HG02938 (cell line): Measurements from ENCODE around the gene NFKB1.

Experiments used
- ATAC-seq: cut with Tn5 transposase; IDR thresholded peaks from one replicate; pipeline ENCODE4 v1.9.1; 2021; ENCODE audit warnings: mild to moderate bottlenecking, moderate library complexity; ENCODE audit not compliant: unreplicated experiment

The NFKB1 gene

DNA sequence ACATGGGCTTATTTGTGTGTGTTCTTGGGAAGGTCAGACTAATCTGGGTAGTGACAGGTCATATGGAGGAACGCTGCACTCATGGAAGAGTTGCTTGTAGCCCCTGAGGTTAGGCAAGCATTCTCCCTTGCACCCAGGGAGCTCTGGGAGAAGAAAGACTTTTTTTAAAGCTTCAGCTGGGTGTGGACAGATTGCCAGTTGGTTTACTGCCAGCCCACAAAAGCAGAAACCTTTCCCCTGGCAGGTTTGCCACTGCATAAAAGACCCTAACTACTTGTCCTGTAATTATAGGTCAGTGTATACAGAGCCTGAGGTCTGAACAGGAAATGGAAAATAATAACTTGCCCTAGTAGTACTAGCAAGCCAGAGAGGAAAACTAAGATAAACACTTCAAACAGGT is 7.4 kb upstream of the NFKB1 start:
- no peak for ATAC-seq

DNA sequence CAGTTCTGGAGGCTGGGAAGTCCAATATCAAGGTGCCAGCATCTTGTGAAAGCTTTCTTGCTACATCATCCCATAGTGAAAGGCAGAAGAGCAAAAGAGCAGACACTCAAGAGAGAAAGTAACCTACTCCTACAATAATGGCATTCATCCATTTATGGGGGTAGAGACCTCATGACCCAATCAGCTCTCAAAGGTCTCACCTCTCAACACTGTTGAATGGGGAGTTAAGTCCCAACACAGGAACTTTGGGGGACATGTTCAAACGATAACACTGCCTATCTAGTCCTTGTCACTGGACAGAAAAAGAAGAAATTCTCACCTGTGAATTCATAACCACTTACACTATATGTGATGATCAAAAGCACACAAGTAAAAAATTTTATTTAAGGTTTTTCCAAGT is 6.6 kb upstream of the NFKB1 start:
- ATAC-seq = no peak

DNA sequence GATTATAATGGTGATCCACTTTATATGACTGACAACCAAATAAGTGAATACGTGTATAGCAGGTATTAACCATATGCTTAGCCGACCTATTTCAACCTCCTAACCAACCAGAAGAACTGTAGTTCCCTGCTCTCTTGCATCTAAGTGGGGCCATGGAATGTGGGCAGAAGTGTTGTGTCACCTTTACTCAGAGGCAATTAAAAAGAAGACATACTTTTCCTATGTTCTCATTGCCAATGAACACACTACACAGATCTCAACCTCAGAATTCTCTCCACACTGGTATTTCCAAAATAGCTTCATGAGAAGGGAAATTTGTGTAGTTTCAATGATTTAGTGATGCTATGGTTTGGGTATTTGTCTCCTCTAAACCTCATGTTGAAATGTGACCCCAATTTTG is 3.2 kb upstream of the NFKB1 start:
- no peak for ATAC-seq

DNA sequence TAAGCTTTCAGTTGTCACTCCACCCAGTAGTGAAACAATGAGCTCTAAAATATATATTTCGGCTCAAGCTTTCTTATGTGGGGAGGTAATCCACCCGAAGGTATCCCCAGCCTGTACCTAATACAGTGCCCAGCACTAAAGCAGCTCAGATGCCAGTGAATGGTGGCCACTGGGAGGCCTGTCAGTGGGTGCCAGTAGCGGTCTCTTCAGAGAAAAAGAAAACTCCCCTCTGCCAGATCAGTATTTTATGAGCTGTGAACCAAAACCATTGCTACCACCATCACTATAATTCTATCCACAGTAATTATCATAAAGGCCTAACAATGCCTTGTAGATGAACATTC is 835 bp upstream of the NFKB1 start:
- peak; percentile 14 for ATAC-seq

DNA sequence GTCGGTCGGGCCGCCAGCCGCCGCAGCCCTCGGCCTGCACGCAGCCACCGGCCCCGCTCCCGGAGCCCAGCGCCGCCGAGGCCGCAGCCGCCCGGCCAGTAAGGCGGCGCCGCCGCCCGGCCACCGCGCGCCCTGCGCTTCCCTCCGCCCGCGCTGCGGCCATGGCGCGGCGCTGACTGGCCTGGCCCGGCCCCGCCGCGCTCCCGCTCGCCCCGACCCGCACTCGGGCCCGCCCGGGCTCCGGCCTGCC is 213 bp downstream of the NFKB1 start:
- ATAC-seq = peak; percentile 24

DNA sequence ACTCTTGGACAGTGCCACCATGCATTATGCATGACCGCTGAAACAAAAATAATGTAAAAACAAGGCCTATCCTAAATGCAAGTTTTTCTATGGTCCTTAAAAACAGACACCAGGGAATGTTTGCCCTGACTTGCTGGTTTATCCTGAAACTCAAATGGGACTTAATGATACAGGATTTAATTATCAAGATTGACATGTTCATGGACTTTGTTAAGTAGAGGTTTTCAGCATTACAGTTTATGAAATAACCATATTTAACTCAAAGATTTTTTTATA is 1.3 kb downstream of the NFKB1 start:
- ATAC-seq = no peak

DNA sequence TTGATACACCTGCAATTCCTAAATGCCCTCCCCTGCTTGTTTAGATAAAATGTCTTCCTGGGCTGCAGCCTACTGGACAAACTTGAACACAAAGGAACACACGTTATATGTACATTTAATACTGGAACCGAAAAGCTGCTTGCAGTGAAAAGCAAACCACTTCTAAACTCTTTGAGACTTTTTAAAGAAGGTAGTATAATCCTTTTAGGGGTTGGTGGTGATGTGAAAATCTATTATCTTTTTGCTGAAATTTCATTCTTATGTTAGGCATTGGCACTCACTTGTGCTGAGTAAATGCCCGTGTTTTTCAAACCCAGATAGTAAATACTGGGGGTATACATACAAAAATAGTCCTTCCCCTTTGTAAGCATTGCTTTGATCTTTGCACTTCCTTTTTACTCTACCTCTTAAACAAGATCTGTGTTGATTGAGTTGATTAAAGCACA is 2.2 kb downstream of the NFKB1 start:
- ATAC-seq = no peak

DNA sequence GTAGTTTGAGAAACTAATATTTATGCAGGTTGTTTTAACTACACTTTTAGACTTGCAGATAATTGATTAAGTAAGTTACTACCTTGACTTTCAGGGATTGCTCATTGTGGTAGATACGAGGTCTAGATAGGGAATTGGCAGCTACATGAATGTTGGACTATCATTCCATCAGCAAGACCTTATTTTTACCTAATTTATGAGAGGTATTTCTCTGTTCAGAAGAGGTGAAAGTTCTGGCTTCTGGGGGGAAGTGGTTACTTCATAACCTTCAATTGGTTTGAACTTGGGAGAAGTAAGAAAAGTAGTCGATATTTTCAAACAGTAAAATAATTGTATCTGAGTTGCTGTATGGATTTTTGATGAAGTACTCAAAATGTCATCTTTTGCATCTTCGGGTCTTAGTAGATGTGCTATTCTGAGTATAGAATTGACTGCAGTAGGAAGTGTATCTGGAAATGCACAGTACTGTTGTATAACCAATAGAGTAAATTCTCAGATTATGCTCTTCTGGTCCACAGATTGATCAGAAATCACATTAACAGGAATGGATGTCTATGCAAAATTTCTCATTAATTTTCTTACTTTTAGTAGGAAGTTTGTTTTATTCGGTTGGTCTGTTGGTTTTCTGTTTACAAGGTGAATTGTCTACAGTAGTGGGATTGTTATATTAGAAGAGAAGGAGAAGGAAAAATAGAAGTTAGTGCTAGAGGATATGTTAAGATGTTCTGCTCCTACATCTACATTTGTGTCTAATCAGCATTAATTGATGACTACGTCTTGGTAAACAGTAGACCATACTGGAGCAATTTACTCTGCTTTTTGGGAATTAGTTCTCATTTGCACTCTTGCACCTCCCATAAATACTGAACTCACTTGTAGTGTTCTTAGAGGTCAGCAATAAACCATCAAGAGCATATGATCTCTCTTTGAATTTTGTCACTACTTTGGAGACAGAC is 3.0 kb downstream of the NFKB1 start:
- ATAC-seq = no peak

DNA sequence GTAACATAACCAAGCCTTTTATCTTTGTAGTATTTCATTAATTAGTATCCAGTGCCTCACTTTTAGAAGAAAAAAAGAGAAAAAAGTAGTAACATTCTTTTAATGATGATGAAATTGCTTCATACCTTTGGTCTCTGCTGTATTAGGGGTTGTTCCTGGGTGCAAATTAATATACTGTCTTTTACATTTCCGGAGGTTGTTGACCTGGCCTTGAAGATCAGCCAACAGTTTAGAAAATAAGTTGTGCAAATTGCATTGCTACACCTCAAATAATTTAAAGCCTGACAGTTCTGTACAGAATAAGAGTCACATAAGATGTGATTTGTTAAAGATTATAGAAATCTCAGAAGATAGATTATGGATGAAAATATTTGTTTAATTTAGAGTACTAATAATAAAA is 3.8 kb downstream of the NFKB1 start:
- no peak for ATAC-seq

DNA sequence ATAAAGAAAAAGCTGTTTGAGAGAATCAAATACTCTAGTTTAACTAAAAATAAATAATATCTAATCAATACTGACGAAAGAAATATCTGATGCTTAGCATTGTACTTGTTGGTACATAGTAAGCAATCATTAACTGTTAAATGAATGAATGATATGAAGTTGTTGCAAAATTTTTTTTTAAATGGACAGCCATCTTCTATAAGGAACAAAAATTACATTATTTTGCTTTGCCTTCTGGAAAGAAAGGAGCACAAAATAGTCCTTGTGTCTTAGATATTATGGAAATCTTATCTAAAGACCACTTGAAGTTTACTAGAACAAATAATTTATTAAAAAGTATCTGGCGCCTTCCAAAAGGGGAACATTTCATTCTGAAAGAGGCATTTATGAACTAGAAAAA is 4.5 kb downstream of the NFKB1 start:
- ATAC-seq = no peak

DNA sequence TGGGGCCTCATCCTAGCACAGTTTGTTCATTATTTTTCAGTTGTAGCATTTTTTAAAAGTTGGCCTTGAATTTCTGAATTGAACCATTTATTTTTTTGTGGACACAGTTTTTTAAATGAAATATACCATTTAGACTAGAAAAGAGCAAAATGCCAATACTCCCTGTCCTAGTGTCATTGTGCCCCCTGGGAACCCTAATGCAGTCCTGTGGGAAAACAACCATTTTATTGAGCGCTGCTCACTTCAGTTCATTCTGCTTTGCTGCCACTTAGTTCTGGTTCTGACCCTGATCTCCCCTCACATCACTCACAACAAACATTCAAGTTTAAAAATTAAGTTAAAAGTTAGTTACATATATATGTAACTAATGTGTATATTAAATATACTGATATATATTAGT is 5.4 kb downstream of the NFKB1 start:
- ATAC-seq = no peak

DNA sequence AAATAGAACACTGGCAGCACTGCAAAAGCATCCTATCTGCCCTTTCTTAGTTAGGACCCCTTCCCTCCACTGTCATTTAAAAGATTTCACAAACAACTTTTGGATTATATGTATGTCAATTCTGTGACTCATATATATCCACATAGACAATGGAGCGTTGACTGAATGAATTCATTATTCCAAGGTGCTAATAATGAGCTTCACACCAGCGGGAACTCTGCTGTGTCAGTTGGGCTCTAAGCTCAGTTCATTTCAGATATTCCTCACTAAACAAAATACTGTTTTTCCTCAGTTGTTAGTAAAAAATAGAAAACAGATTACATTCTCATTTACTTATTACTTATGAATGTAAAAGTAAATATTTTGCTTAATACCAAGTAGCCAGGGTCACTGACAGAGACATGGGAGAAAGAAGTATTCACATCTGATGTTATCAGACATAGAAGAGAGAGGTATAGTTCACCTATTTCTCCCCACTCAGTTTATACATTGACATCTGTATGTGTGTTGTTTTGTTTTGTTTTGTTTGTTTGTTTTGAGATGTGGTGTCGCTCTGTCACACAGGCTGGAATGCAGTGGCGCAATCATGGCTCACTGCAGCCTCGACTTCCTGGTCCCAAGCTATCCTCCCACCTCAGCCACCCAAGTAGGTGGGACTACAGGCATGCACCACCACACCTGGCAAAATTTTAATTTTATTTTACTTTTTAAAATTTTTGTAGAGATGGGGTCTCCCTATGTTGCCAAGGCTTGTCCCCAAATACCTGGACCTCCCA is 10.9 kb downstream of the NFKB1 start:
- ATAC-seq = no peak

DNA sequence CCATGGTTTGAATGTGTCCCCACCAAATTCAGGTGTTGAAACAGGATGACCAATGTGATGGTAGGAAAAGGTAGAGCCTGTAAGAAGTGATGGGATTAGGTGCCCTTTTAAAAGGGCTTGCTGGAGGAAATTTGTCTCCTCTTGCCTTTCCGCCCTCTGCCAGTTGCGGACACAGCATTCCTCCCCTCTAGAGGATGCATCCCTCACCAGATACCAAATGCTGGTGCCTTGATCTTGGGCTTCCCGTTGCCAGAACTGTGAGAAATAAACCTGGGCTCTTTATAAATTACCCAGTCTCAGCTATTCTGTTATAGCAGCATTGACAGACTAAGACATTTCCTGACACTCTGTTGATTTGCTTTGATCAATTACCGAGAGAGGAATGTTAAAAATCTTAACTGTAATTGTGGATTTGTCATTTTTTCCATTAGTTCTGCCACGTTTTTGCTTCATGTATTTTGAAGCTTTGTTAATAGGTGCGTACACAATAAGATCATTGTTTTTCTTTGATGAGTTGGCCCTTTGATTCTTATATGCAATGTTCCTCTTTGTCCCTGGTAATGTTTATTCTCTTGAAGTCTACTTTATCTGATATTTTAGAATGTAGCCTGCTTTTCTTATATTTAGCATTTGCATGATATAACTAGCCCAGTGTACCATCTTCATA is 13.3 kb downstream of the NFKB1 start:
- ATAC-seq = no peak

DNA sequence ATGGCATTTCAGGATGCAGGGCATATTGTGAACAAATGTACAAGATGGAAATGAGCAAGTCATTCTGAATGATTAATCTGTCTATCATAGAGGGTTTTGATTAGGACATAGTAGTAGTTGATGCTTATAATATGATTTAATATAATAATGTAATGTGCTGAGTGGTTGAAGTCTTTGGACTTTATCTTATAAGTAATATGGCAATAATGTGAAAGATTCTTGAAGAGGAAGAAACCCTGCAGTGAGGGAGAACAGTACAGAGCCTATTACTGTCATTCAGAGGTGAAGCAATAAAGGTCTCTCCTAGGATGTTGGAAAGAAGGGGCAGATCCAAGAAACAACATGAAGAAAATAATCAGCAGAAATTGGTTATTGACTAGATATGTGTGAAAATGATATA is 16.6 kb downstream of the NFKB1 start:
- ATAC-seq = no peak

DNA sequence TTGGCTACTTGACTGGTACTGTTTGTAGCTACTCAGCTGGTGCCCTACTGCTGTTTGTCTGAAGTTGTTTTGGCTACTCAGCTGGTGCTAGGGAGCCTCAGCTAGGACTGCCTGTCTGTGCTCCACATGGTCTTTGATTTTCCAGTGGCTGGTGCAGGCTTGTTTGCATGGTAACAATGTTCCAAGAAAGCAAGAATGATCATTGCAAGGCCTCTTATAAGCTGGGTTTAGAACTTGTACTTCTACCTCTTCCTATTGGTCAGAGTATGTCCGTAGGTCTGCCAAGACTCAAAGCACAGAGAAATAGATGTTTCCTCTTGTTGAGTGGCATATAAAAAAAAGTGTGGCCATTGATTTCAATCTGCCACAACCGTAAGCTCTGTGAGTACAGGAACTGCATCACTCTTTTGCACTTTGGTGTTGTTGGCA is 17.6 kb downstream of the NFKB1 start:
- no peak for ATAC-seq

DNA sequence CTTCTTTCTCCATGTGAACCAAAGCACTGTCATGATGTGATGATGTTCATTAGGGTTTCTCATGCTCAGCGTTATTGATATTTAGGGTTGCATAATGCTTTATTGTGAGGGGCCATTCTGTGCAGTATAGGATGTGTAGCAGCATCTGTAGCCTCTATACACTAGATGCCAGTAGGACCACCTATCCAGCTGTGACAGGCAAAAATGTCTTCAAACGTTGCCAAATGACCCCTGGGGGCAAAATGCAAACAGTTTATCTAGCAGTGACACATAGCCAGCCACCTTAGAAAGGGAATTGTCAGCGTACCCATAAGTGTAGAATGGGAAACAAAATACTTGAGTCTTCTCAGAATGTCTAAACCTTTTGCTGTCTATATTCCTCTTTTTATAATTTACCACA is 18.8 kb downstream of the NFKB1 start:
- ATAC-seq = no peak

DNA sequence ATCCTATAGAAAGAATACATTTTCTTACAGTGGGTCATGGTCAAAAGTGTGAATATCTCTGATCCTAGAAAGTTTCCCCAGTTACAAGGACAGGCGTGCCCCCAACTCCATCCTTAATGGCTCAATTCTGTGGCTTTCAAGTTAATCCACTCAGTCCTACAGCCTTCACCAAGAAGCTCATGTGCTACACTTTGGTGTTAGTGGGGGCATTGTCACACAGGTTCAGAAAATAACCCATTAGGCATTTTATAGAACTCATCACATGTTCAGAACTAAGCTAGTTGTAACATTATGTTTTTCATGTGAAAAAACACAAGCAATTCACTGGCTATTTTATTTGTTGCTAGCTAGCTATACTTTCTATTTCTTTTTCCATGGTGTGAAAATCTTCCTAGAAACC is 20.4 kb downstream of the NFKB1 start:
- ATAC-seq = no peak

DNA sequence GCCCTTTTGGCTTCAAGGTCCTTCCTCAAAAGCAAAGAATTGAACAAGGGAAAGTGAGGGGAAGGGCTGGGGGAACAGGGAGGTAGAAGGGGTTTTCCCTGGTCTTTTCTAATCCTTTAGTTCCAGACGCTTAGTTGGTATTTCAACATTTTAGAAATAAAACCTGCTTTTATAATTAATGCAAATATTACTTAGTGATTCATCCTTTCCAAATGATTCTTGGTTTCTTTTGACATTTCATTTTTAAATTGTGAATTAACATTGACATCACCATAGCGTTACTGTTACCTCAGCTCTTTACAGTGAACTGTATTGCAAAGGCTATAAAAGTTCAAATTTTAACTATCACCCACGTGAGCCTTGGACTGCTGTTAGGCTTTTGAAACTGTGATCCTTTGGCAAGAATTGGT is 20.9 kb downstream of the NFKB1 start:
- no peak for ATAC-seq

DNA sequence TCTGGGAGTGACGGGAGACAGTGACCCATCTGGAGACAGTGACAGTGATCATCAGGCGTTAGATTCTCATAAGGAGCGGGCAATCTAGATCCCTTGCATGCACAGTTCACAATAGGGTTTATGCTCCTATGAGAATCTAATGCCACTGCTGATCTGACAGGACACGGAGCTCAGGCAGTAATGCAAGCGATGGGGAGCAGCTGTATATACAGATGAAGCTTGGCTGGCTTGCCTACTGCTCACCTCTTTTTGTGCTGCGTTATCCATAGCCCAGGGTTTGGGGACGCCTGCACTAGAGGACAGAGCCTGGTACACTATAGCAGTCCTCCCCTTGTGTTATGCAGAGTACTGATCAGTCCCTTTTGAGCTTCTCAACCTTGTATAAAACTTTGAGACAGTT is 23.5 kb downstream of the NFKB1 start:
- no peak for ATAC-seq

DNA sequence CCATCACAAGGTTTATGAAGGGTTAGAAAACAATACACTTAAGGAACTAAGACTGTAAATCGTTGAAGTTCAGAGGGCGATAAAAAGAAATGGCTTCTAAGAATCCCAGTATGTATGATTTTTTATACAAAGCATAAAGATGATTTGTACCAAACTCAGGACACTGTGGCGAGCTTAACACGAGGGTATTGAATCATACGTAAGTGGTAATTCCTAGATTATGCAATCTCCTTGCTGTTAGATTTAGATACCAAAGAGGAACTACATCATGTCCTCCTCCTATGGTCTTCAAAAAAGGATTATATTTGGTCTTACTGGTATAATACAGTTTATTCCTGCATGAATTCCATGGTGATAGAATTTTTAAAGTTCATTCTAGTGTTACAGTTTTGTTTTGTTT is 23.9 kb downstream of the NFKB1 start:
- no peak for ATAC-seq

DNA sequence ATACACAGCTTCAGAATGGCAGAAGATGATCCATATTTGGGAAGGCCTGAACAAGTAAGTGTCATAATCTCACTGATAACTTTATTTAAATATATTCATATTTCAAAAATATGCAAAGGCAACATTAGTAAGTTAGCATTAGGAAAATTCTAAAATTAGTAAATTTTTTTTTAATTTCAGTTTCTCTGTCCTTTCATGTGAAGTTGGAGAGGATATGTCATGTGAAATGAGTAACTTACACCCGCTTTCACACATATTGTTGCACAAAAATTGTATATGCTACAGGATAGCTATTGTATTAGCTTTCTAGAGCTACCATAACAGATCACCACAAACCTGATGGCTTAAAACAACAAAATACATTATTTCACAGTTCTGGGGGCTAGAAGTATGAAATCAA is 24.3 kb downstream of the NFKB1 start:
- no peak for ATAC-seq

DNA sequence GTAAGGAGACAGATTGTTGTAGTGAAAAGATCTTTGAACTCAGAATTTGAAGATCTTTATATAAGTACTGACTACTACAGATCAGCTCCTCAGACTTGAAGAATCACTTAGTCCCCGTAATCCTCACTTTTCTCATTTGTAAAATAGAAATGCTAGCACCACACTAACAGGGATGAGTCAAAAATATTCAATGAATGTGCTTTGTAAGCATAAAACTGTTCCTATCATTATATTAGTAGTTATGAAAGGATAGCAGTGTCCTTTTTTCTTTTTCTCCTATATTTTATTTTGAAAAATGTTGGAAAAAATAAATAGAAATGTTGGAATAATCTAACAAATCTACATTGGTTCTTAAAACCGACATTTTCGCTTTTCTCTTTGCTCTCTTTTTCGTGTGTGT is 25.4 kb downstream of the NFKB1 start:
- no peak for ATAC-seq
